Stimulated activated naive CD8-positive, alpha-beta T cell treated with anti-CD3 and anti-CD28 coated beads, Interleukin-15, amount 100 ng/mL, for 72 hours (primary cell): Measurements from ENCODE around the gene SCN3A.
A peak's percentile ranks its signal among the peaks of the same experiment; 100 is the strongest.

ENCODE experiments used
- ATAC-seq: fragments of 150-1000 bp; cut with Tn5 transposase; 2 replicates; pipeline ENCODE4 v1.10.0; 2021; ENCODE audit warnings: mild to moderate bottlenecking, moderate library complexity
- DNase-seq, 2 donors: peaks; one replicate each; pipeline ENCODE4 v3.0.0; 2021 to 2022
- H3K27ac Mint-ChIP-seq, 2 donors: one replicate each; pipeline ENCODE4 v1.8.0; 2022; ENCODE audit warnings: mild to moderate bottlenecking in 2 of 2, mixed read lengths in 2 of 2, moderate library complexity in 2 of 2
- H3K27me3 Mint-ChIP-seq: one replicate; pipeline ENCODE4 v1.8.0; 2022; ENCODE audit warnings: mixed read lengths
- H3K4me1 Mint-ChIP-seq: one replicate; pipeline ENCODE4 v1.8.0; 2022; ENCODE audit warnings: mild to moderate bottlenecking, mixed read lengths
- H3K4me3 Mint-ChIP-seq, 2 donors: one replicate each; pipeline ENCODE4 v1.8.0; 2022; ENCODE audit warnings: mild to moderate bottlenecking in 2 of 2, mixed read lengths in 2 of 2, moderate library complexity in 1 of 2
- H3K9me3 Mint-ChIP-seq, 2 donors: one replicate each; pipeline ENCODE4 v1.8.0; 2022; ENCODE audit warnings: mixed read lengths in 2 of 2

The SCN3A gene

DNA sequence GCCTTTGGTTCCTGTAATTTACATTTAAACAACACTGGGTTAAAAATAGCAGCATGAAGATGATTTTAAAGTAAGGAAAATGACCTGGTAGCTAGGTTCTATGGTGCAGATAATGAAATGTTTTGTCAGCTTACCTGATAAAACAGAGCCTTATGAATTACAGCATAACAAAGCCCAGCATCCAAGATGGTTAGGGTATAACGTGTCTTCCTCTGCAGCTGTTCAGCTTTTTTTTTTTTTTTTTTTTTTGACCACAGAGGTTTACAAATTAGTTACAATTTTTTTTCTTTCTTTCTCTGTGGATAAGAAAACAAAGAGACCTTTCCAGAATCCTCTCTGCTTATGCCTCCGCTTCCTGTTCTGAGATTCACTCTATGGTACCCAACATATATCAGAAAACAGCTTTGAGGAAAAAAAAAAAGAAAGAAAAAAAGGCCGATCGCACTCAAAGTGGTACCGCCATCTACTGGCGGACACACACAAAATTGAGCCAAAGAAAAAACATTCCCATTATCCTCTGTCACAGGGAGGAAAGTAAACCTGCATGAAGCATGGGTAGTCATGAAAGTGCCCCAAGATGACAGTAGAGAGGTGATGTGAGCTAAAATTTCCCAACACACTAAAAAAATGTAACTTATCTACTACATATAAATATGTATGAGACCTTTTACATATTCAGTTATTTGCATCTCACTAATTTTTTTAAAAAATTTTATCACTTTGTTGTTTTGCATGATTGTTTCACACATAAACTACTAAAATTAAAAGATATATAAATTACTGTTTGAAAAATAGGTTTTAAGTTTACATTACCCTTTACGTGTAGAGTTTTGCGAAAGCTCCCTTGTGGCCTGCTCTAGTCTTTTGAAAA is at the start of gene SCN3A:
TSS of gene SCN3A (minus strand) at position 362 of the 871 bp plus-strand sequence. CDS start 27,656 bp downstream, outside the sequence.
- H3K4me3 Mint-ChIP-seq: peak within 1 kb of the TSS in 1 of 2 donors; percentile 15
- no peaks in the 10 kb centered on the region for H3K4me1 Mint-ChIP-seq
- DNase-seq (no peak), ATAC-seq (no peak)
- H3K9me3 Mint-ChIP-seq: no peaks in the 10 kb centered on the region
- no peak within 1 kb of the TSS for H3K27ac Mint-ChIP-seq
- peaks cover 9% of the 10 kb centered on the region for H3K27me3 Mint-ChIP-seq

DNA sequence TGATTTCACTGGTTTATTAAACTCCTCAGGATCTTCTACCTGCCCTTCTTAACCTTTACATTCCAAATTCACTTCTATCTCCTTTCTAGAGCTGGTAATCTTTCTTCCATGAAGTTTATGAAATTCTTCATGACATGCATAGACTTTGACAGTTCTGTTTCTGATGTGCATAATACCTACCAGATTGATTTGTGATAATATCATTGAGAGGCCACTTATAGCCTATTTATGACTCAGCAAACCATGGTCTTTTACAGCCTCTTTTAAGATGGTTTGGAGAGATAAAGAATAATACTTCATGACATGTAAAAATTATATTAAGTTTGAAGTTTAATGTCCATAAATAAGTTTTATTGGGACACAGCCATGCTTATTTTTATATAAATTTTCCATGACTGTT is 49.3 kb upstream of the SCN3A start:
- H3K27me3 Mint-ChIP-seq: peaks cover 28% of the 10 kb centered on the region
- no peak for DNase-seq
- no peak for ATAC-seq
- no peaks in the 10 kb centered on the region for H3K9me3 Mint-ChIP-seq
- H3K4me3 Mint-ChIP-seq: no peak overlapping the region
- peak overlapping the region in 1 of 2 donors; percentile 60 for H3K27ac Mint-ChIP-seq
- H3K4me1 Mint-ChIP-seq: no peaks in the 10 kb centered on the region

- peaks cover 18% of the 10 kb centered on the region for H3K27me3 Mint-ChIP-seq
- DNase-seq (no peak), ATAC-seq (no peak)
- H3K4me1 Mint-ChIP-seq: no peaks in the 10 kb centered on the region
- no peak overlapping the region for H3K4me3 Mint-ChIP-seq
- H3K9me3 Mint-ChIP-seq: no peaks in the 10 kb centered on the region
- no peak overlapping the region for H3K27ac Mint-ChIP-seq
Measured at GRCh38 chr2:165251366-165251765, 47.5 kb upstream of the SCN3A start.

GRCh38 chr2:165248238-165248637 is 44.4 kb upstream of the SCN3A start:
- no peak overlapping the region for H3K4me3 Mint-ChIP-seq
- DNase-seq (no peak), ATAC-seq (no peak)
- H3K4me1 Mint-ChIP-seq: no peaks in the 10 kb centered on the region
- H3K27ac Mint-ChIP-seq: no peak overlapping the region
- peaks cover 23% of the 10 kb centered on the region for H3K27me3 Mint-ChIP-seq
- H3K9me3 Mint-ChIP-seq: no peaks in the 10 kb centered on the region

- no peaks in the 10 kb centered on the region for H3K9me3 Mint-ChIP-seq
- H3K4me3 Mint-ChIP-seq: no peak overlapping the region
Measured at GRCh38 chr2:165245081-165245793, 41.4 kb upstream of the SCN3A start.

DNA sequence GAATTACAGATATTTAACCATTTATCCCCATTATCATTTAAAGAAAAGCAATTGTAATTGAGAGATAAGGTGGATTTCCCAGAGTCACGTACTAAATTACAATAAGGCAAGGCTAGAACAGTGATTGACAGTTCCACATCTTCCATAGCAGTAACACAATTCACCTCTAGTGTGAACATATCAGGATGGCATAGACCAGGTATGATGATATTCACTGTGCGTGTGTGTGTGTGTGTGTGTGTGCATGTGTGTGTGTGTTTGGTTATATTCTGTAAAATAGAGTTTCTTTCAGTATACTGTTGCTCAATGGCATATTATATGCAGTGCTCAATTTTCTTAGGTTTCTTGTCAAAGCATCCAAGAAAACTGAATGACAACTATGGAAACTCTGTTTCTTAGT is 37.1 kb upstream of the SCN3A start:
- H3K27me3 Mint-ChIP-seq: peaks cover 15% of the 10 kb centered on the region
- no peak overlapping the region for H3K27ac Mint-ChIP-seq
- DNase-seq (no peak), ATAC-seq (no peak)
- H3K4me3 Mint-ChIP-seq: no peak overlapping the region
- H3K9me3 Mint-ChIP-seq: no peaks in the 10 kb centered on the region
- no peaks in the 10 kb centered on the region for H3K4me1 Mint-ChIP-seq

More at GRCh38 chr2:165245081-165245793, 41.4 kb upstream of the SCN3A start:
- no peak for ATAC-seq
- H3K27me3 Mint-ChIP-seq: peaks cover 15% of the 10 kb centered on the region
- H3K4me1 Mint-ChIP-seq: no peaks in the 10 kb centered on the region
- H3K27ac Mint-ChIP-seq: no peak overlapping the region
- DNase-seq: no peak

GRCh38 chr2:165239856-165240515 is 36.1 kb upstream of the SCN3A start:
- H3K27me3 Mint-ChIP-seq: peaks cover 9% of the 10 kb centered on the region
- ATAC-seq: no peak
- no peak for DNase-seq
- H3K9me3 Mint-ChIP-seq: no peaks in the 10 kb centered on the region
- H3K27ac Mint-ChIP-seq: no peak overlapping the region
- H3K4me3 Mint-ChIP-seq: no peak overlapping the region
- H3K4me1 Mint-ChIP-seq: no peaks in the 10 kb centered on the region

DNA sequence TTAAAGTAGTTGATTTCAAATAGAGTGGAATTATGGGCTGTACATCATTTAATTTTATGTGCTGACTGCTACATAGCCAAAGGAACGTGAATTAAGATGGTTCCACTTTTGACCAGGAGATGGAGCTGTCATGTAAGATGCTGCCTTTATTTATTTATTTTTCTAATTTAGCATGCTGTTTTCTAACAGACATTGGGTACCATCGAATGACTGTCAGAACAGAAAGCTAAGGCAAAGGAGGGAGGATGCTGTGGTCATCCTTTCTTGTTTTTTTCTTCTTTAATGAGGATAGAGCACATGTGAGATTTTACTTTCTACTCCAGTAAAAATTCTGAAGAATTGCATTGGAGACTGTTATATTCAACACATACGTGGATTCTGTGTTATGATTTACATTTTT is 35.4 kb upstream of the SCN3A start, which contains the start of gene SCN2A:
TSS of gene SCN2A (plus strand) at position 185 of the 400 bp plus-strand sequence. CDS start 56,410 bp downstream, outside the sequence.
- Mint-ChIP-seq H3K27me3 (peaks cover 9% of the 10 kb centered on the region), H3K9me3 (no peaks in the 10 kb centered on the region), H3K4me3 (no peak within 1 kb of the TSS), H3K27ac (no peak within 1 kb of the TSS), H3K4me1 (no peaks in the 10 kb centered on the region)
- peak in 1 of 2 donors; percentile 1 for DNase-seq
- no peak for ATAC-seq

DNA sequence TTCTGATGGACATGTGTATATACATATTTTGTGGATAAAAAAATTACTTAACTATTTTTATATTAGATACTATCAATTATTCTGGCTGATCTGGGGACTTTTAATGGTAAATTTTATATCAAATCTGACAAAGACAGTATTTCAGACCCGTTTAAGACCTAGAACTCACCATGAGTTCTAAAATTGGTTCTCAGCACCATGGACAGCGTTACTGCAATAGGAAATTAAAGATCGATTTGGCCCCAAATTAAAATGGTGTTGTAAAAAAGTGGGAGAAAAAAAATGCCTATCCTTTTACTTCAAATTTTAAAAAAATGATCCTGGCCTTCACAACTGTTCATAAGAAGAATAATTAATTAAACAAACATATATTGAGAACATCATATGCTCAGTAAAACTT is 34.4 kb upstream of the SCN3A start:
- no peak for ATAC-seq
- H3K9me3 Mint-ChIP-seq: no peaks in the 10 kb centered on the region
- H3K4me1 Mint-ChIP-seq: no peaks in the 10 kb centered on the region
- H3K4me3 Mint-ChIP-seq: no peak overlapping the region
- H3K27me3 Mint-ChIP-seq: peaks cover 9% of the 10 kb centered on the region
- no peak overlapping the region for H3K27ac Mint-ChIP-seq
- no peak for DNase-seq

DNA sequence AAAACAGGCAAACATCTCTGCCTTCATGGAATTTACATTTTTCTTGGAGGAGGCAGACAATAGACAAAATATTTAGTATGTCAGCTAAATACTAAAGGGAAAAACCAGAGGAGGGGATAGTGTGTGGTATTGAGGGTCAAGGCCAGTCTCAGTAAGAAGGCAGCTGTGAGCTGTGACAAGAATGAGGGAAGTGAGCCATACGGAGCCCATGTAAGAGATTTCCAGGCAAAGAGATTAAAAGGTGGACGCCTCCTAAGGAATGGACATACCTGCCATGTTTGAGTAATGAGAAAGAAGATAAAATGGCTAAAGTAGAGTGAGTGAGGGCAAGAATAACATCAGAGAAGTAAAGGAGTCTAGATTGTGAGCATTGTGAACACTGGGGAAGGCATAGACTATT is 33.2 kb upstream of the SCN3A start:
- DNase-seq: no peak
- Mint-ChIP-seq H3K27me3 (peaks cover 9% of the 10 kb centered on the region), H3K27ac (no peak overlapping the region), H3K4me1 (no peaks in the 10 kb centered on the region), H3K9me3 (no peaks in the 10 kb centered on the region), H3K4me3 (no peak overlapping the region)
- ATAC-seq: no peak

DNA sequence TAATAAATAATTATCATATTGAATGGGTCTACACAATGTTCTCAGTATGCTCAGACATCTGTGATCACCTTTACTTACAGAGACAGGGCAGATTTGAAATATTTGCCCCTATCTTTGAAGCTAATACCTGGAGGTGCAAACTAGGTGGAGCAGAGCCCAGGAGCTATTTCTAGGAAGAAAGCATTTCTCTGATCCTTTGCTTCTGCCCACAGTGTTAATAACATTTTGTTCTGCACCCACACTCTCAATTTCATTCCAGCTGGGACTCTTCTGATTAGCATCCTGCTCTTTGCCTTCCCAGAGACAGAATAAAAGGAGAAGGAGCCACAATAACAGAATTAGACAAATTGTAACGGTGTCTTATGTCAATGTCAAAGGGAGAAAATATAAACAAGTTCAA is 23.7 kb upstream of the SCN3A start:
- no peak for DNase-seq
- Mint-ChIP-seq H3K27ac (no peak overlapping the region), H3K4me3 (no peak overlapping the region), H3K4me1 (no peaks in the 10 kb centered on the region), H3K9me3 (no peaks in the 10 kb centered on the region), H3K27me3 (peaks cover 5% of the 10 kb centered on the region)
- no peak for ATAC-seq

DNA sequence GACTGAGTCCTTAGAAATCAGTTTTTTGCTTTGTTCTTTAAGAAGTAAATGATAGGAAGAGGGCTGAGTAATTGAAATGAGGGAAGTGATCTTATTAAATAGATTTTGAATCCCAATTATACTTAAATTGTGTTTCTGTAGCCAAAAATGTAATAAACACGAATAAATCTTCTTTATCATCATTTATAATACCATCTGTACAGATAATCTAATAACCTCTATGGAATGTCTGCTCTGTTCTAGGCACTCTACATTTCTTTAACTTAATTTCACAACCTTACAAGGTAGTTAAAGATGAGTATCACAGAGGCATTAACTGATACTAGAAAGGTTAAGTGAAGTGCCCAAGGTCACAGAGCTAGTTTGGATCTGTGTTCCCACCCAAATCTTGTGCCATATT is 21.1 kb upstream of the SCN3A start:
- ATAC-seq: no peak
- no peak for DNase-seq

DNA sequence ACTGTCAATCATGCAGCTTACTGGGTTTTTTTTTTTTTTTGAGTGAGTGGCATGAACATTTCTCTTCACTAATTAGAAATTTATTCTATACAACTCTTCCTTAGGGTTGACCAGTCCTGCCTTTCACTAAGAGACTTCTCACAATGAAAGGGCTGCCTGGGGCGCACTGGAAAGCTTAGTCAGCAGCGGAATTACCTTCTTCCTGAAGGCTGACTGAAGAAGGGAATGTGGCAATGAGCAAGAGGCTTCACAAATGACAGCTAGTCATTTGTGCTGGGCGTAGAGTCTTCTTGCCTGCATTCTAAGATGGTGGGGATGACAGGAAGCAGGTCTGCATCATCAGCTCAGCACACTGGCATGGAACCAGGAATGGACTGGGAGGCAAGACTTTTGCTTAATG is 15.6 kb upstream of the SCN3A start:
- no peak overlapping the region for H3K4me3 Mint-ChIP-seq
- no peaks in the 10 kb centered on the region for H3K4me1 Mint-ChIP-seq
- H3K9me3 Mint-ChIP-seq: no peaks in the 10 kb centered on the region
- peaks cover 5% of the 10 kb centered on the region for H3K27me3 Mint-ChIP-seq
- no peak for DNase-seq
- H3K27ac Mint-ChIP-seq: no peak overlapping the region
- no peak for ATAC-seq

More for the DNA sequence above, 21.1 kb upstream of the SCN3A start:
- no peaks in the 10 kb centered on the region for H3K4me1 Mint-ChIP-seq
- no peak overlapping the region for H3K4me3 Mint-ChIP-seq
- no peaks in the 10 kb centered on the region for H3K9me3 Mint-ChIP-seq
- peaks cover 5% of the 10 kb centered on the region for H3K27me3 Mint-ChIP-seq
- no peak overlapping the region for H3K27ac Mint-ChIP-seq

DNA sequence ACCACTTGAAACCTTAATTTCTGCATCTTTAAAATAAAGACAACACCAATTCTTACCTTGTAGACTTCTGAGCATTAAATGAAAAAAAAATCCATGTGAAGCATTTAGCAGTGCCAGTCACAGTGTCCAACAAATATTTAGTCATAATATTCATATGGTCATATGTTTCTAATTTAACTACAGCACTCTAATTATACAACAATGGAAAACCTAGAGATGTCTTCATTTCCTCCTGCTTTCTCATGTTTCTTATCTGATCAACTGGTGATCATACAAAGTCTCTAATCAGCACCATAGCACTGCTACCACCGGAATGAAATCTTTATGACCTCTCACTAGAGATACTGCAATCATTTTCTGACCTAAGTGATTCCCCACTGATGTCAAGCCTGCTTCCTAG is 10.2 kb upstream of the SCN3A start:
- H3K4me1 Mint-ChIP-seq: no peaks in the 10 kb centered on the region
- no peak overlapping the region for H3K27ac Mint-ChIP-seq
- no peaks in the 10 kb centered on the region for H3K27me3 Mint-ChIP-seq
- no peaks in the 10 kb centered on the region for H3K9me3 Mint-ChIP-seq
- DNase-seq: no peak
- ATAC-seq: no peak
- no peak overlapping the region for H3K4me3 Mint-ChIP-seq

GRCh38 chr2:165208094-165208493 is 4.2 kb upstream of the SCN3A start:
- H3K4me3 Mint-ChIP-seq: no peak overlapping the region
- no peaks in the 10 kb centered on the region for H3K9me3 Mint-ChIP-seq
- H3K4me1 Mint-ChIP-seq: no peaks in the 10 kb centered on the region
- peaks cover 9% of the 10 kb centered on the region for H3K27me3 Mint-ChIP-seq
- ATAC-seq (no peak), DNase-seq (no peak)
- H3K27ac Mint-ChIP-seq: no peak overlapping the region

- no peak for DNase-seq
- Mint-ChIP-seq H3K27me3 (peaks cover 9% of the 10 kb centered on the region), H3K4me3 (no peak overlapping the region), H3K9me3 (no peaks in the 10 kb centered on the region), H3K4me1 (no peaks in the 10 kb centered on the region), H3K27ac (no peak overlapping the region)
- ATAC-seq: no peak
Measured at GRCh38 chr2:165205865-165206264, 2.0 kb upstream of the SCN3A start.
